GM21367 (cell line): Measurements from ENCODE around the gene ARL14EPL.

Experiments used
- ATAC-seq: cut with Tn5 transposase; IDR thresholded peaks from one replicate; pipeline ENCODE4 v1.9.1; 2021; ENCODE audit not compliant: unreplicated experiment

The ARL14EPL gene

DNA sequence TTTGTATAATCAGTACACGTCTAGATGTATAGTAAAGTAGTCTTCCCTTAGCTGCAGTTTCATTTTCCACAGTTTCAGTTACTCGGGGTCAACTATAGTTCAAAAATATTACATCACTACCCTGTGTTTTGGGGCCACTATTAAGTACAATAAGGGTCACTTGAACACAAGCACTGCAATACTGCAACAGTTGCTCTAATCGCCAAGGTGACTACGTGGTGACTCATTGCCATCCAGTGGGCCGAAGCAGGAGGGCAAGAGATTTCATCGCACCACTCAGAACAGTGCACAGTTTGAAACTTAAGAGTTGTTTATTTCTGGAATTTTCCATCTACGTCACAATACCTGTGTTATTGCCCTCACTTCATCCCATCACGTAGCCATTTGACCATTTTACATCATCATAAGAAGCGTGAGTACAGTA lies at the start of gene ARL14EPL:
Gene ARL14EPL, plus strand, starts transcription at position 379 of the 424 bp plus-strand sequence. CDS start 18,994 bp downstream, outside the sequence.
- ATAC-seq: peak; percentile 55

DNA sequence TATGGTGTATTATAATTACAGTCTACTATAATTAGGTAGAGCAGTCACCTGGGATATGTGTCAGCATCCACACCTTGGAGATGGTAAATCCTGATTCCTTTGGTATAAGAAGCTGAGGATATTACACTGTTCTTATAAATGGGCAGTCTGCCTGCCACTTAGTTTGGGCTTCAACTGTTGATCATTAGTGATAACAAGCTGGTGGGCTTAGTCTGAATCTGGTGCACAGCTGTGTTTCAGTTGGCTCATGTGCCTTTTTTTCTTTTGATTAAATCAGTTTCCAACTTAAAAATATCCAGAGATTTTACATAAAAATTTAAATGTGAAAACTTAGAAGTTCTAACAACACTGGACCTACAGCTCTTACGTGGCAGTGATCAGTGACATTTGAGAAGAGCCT lies 48.8 kb upstream of the ARL14EPL start:
- ATAC-seq: no peak

GRCh38 chr5:115985802-115986757 lies 46.2 kb upstream of the ARL14EPL start:
- ATAC-seq: no peak

- no peak for ATAC-seq
These were observed 44.3 kb upstream of the ARL14EPL start for GRCh38 chr5:115988002-115988401.

- ATAC-seq: no peak
These were observed 39.4 kb upstream of the ARL14EPL start for GRCh38 chr5:115992848-115993350.

DNA sequence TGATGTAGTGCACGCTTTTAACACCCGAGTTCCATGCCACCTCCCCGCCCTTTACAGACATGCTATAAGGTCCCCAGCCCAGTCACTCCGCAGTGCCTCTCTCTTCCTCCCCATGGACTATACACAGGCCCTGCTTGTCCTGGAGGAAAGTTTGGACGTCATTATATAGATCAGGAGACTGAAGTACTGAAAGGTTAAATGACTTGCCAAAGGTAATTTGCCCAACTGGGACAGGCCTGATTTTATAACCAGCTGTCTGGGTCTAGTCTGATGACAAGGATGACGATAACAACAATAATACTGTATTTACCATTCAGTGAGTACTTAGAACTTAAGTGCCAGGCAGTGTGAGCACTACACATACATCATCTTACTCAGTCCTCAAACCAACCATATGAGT lies 36.9 kb upstream of the ARL14EPL start:
- no peak for ATAC-seq

DNA sequence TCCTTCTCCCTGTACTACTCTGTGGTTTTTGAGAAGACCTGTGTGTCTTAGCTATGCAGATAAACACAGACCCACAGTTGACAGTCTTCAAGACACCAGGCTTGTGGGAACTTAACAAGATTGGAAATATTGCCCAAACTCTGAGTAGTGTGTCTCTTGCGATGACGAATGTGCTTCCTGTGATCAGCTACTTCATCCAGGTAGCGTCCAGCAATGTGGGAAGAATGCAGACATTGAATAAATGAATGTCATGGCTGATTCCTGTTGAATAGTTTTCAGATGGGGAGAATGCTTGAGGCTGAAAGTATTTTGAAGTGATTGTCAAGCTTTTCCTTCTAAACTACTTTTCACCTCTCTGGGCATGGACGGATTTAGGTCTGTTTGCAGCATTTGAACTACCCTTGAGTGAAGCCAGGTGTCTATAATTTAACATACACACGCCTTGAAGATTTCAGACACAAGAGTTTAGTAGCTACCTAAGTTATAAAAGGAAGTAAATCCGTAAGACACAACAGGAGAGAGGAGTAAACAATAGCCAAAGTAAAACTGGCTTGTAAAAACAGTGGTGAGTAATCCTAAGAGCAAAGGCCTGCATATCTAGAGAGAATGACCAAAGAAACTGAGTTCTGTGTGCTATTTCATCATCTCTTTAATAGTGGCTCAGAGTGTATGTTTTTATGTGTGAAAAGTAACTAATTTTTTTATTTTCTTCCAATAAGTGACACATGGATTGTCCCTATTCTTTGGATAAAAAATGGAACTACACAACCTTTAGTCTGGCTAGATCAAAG lies 30.0 kb upstream of the ARL14EPL start:
- ATAC-seq: no peak

DNA sequence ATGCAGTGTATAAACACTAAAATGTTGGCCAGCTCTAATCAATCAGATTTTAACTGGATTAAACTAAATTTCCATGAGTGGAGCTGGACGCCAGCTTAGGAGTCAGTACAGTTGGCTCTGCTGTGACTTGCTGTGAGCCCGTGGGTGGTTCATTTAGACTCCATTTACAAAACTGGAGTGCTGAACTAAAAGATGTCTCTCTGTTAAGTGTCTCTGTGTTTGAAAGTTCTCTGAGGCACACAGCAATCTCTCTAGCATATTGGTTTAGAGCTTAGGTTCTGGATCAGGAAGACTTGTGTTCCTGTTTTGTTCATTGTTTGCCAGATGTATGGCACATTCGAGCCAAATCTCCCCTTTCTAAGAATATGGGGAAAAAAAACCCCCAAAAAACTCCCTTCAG lies 28.0 kb upstream of the ARL14EPL start:
- ATAC-seq: no peak

DNA sequence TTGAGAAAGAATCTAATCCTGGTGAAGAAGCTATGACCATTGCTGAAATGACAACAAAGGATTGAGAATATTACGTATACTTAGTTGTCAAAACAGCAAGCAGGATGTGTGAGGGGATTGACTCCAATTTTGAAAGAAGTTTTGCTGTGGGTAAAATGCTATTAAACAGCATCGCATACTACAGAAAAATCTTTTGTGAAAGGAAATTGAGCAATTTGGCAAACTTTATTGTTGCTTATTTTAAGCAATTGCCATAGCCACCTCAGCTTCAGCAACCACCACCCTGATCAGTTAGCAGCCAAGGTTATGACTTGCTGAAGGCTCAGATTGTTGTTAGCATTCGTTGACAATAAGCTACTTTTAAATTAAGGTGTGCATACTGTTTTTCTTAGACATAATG lies 22.5 kb upstream of the ARL14EPL start:
- ATAC-seq: no peak

DNA sequence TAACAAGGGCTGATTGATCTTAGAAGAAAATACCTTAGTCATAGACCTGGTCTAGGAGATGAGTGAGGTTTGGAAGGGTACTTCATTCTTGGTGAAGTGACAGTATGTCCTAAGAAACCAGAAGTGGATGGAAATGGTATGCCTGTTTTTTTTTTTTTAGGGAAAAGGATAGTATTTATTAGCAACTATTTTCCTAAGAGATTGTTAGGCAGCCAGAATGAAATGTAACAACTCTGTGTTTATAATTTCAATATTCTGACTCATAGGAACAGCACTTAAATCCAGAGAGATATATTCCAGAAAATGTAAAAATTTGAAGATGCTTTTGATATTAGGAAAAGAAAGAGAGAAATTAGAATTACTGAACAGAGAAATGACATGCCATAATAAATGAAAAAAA lies 21.2 kb upstream of the ARL14EPL start:
- no peak for ATAC-seq

DNA sequence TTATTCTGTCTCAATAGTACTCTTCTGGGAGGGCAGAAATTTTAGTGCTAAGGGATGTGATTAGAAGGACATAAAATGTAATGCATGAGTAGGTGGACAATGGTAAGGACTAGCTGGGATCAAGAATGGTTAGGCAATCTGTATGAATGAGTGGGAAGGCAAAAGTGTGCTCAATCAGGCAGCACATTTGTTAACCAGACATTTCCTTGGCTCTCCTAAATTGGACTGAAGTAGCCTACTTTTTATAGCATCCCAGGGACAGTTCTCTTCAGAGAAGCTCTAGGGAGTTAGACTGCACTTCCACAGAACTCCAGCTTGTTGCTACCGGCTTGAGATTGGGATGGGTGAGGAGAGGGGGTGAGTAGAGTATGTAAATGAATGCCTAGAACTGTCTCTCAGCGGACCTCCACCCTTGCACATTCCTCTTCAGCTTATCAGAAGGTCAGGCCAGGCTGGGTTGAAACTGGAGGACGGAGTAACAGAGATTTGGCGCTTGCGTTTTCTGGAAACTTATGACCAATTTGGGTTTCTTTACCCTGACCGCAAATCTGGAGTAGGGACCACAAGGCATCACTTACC lies 19.0 kb upstream of the ARL14EPL start:
- ATAC-seq: no peak

DNA sequence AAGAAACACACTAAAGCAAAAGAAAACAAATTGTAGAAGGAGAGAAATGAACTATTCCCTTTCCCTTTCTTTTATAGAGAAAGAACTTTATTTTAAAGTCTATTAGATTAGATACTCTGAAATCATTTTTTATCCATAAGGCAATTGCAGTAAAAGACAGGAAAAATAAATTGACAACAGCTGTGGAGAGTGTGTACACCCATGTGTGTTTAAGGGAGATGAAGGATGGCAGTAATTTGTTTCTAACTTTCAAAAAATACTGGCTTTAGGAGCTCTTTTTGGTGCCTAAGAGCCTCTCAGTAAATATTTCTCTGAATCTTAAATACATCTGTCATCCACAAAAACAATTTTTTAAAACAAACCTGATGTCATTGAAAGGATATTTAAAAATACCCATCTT lies 18.3 kb upstream of the ARL14EPL start:
- ATAC-seq: no peak

GRCh38 chr5:116023619-116024018 lies 8.7 kb upstream of the ARL14EPL start:
- no peak for ATAC-seq

DNA sequence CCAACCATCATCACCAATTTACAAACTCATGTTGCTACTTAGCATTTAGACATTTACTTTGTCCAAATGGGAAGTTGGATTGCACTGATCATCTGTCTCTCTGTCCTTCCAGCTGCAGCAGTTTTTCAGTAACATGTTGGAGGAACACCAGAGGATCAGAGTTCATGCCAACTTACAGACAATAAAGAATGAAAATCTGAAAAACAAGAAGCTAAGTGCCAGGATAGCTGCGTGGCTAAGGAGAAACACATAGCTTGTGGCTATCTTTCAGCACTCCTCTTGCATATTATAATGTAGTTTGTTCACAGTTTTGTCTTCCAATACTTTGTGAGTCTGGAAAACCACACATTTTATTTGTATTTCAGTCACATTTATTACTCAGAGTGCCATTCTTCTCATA lies 6.4 kb upstream of the ARL14EPL start:
- no peak for ATAC-seq

- peak; percentile 52 for ATAC-seq
These were observed 719 bp downstream of the ARL14EPL start for GRCh38 chr5:116032991-116033390.

DNA sequence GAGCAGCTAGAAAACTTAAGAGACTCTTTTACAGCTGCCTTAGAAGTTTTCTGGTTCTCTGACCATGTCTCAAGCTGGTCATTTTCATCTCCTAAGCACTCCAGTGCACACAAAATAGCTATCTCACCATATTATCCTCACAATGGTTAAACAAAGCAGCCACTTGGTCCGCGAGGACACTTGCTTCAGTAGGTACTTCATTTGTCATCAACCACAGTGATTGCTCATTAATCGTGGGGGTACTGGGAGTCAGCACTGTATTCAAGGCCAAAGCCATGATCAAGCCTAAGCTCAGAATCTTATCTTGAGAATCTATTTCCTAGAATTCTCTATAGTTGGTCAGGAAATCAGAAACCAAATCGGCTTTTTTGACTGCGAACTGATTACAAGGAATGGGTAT lies 2.9 kb downstream of the ARL14EPL start:
- ATAC-seq: no peak

DNA sequence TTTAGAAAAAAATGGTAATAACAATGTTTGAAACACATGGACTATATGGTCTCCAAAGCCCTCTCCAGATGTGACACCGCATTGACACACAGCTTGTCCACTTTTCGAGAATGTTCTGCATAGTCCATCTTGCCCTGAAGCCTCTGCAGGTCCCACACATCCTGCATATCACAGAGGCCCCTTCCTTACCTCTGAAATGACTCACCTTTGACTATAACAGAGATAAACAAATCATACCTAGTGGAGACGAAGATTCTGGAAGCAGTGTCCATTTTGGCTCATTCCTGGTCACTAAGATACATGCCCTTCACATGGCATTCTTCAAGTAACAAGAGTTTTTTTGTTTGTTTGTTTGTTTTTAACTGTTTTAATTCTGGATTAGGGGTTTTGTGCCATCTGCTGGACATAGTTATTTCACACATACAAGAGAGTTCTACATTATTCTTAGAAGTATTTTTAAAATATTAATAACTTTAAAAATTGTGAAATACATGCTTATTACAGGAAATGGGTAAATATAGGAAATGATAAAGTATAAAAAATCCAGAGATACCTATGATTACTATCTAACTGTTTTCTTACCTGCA lies 5.1 kb downstream of the ARL14EPL start:
- no peak for ATAC-seq

- peak; percentile 93 for ATAC-seq
These were observed 6.5 kb downstream of the ARL14EPL start for GRCh38 chr5:116038817-116039216.

- ATAC-seq: no peak
These were observed 10.1 kb downstream of the ARL14EPL start for GRCh38 chr5:116042375-116042774.

DNA sequence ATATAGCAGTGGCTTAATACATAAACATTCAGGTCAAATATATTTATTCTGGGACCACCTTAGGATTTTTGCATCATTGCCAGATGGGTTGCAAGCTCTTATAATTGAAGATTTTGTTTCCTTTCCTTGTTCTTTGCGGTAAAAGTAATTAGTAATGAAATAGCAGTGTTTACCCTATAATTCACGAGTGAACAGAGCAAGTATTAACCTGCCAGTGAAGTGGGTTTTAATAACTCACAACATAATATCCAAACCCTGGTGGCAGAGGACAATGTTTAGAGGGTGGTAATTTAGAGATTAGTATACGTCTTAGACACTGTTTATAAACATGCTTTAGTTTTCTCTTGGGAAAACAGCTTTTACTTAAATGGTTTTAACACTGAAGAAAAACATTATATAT lies 11.8 kb downstream of the ARL14EPL start:
- no peak for ATAC-seq

DNA sequence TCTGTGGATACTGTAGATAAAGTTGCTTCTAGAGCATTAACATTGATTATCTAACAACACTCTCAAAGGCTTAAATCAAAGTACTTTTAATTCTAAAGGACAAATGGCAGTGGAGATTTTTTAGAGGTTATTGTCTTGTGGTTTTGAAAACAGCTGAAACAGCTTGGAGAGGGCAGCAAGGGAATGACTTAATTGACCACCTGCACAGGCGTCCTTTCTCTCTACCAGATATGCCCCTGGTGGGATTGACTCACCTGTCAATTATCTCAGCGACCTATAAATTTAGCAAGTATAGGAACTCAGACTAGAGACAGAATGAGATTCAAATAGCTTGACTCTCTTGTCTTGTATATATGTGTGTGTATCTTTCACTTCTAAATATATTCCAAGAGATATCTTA lies 13.5 kb downstream of the ARL14EPL start:
- ATAC-seq: no peak
